ENCODE data around the gene ANAPC7. TPM values are rescaled to one million over a fixed set of nuclear protein-coding genes. Genes with fewer than 3 reads are reported as not detected.

The ANAPC7 gene
- total RNA-seq, 4 donors from 2014 or later = 31.6 to 66.0 (median 50.7) TPM

DNA sequence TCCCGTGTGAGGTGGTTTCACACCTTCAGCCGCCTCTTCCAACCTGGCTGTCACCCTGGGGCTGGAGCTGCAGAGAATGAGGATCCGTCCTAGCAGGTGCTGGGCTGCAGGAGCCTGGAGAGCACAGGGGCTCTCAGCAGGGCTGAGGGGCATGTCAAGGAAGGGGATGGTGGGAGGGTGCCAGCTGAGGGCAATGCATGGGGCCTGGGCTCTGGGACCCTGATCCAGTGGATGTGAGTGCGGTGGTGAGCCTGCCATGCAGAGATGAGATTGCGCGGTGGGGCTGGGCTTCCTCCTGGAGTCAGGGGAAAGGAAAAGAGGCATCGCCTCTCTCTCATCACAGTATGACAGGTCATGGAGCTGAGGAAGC, 31.5 kb downstream of the ANAPC7 start:
- no peaks in the 10 kb centered on the region for H3K9me3 ChIP-seq
- DNase-seq = peak in 1 of 3 donors; percentile 42
- H3K4me1 ChIP-seq = peaks cover 0 to 17% (median 12%) of the 10 kb centered on the region in 4 donors
- H3K4me3 ChIP-seq = no peak overlapping the region
- peaks cover 0 to 44% (median 0%) of the 10 kb centered on the region in 3 donors for H3K36me3 ChIP-seq
- no peaks in the 10 kb centered on the region for H3K27me3 ChIP-seq
- TF ChIP-seq POLR2A (IDR thresholded peaks at IDR 0.05) = no peak
- TF ChIP-seq, protein P1, sequence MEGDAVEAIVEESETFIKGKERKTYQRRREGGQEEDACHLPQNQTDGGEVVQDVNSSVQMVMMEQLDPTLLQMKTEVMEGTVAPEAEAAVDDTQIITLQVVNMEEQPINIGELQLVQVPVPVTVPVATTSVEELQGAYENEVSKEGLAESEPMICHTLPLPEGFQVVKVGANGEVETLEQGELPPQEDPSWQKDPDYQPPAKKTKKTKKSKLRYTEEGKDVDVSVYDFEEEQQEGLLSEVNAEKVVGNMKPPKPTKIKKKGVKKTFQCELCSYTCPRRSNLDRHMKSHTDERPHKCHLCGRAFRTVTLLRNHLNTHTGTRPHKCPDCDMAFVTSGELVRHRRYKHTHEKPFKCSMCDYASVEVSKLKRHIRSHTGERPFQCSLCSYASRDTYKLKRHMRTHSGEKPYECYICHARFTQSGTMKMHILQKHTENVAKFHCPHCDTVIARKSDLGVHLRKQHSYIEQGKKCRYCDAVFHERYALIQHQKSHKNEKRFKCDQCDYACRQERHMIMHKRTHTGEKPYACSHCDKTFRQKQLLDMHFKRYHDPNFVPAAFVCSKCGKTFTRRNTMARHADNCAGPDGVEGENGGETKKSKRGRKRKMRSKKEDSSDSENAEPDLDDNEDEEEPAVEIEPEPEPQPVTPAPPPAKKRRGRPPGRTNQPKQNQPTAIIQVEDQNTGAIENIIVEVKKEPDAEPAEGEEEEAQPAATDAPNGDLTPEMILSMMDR (IDR thresholded peaks at IDR 0.05) = no peak
- H3K27ac ChIP-seq = peak overlapping the region in 1 of 4 donors; percentile 14

DNA sequence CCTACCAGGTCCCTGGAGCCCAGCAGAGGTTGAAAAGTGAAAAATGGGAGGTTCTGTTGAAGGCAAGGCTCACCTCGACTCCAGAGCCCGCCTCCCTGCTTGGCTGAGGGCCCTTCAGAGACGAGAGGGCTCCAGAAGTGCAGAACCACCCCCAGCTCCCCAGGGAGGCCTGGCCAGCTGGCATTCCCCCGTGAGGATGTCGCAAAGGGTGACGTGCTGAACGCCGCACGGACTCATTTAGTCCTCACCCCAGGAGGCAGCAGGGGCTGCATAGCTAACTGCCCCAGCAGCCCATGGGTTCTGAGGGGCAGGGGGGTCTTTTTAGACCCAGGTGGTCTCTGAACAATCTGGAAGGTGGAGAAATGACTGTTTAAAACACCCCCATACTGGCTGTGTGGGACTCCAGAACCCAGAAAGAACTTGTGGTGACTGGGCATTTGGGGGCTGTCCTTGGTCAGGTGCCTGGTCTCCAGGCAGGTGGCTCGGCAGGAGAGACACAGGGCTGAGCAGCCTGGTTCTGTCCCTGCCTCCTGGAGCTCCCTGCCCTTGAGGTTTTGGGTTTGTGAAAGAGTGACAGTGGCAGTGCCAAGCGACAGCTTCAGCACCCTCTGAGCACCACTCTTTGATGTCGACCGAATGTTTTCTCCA, 32.0 kb downstream of the ANAPC7 start:
- Histone ChIP-seq H3K36me3 (peaks cover 0 to 44% (median 0%) of the 10 kb centered on the region in 3 donors), H3K9me3 (no peaks in the 10 kb centered on the region), H3K27ac (peak overlapping the region in 2 of 4 donors; percentile 14 to 46)

DNA sequence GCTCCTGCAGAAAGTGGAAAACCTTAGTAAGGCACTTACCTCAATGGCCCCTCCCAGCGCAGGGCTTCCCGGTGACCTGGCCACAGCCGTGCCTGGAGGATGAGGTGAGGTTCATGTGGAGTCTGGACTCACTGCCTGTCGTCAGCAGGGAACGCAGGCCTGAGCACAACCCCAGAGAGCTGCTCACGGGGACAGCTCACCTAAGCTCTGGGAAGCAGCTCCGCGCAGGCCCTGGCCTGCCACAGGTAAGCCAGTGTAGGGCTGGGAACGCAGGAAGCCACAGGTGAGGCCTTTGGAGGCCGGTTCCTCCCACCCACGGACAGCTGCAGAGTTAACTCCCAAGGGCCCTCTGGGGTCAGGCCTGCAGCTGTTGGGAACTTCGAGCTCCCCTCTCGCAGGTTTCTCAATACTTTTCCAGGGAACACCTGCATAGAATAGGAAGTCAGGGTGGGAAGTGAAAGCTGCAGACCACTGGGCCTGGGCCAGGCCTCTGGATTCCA, 32.7 kb downstream of the ANAPC7 start:
- H3K4me1 ChIP-seq = peaks cover 0 to 17% (median 12%) of the 10 kb centered on the region in 4 donors
- H3K27ac ChIP-seq = peak overlapping the region in 1 of 4 donors; percentile 31
- H3K36me3 ChIP-seq = peaks cover 0 to 39% (median 0%) of the 10 kb centered on the region in 3 donors
- no peaks in the 10 kb centered on the region for H3K9me3 ChIP-seq
- no peaks in the 10 kb centered on the region for H3K27me3 ChIP-seq
- H3K4me3 ChIP-seq = no peak overlapping the region
- TF ChIP-seq, protein P1 (IDR thresholded peaks at IDR 0.05) = no peak
- no peak for TF ChIP-seq POLR2A (IDR thresholded peaks at IDR 0.05)
- DNase-seq = peak in 1 of 3 donors; percentile 45

More for the DNA sequence above, 32.0 kb downstream of the ANAPC7 start:
- H3K4me3 ChIP-seq = no peak overlapping the region
- peak in 2 of 3 donors; percentile 52 to 69 for DNase-seq
- TF ChIP-seq, protein P1 (IDR thresholded peaks at IDR 0.05) = no peak
- no peak for TF ChIP-seq POLR2A (IDR thresholded peaks at IDR 0.05)
- H3K4me1 ChIP-seq = peaks cover 0 to 17% (median 12%) of the 10 kb centered on the region in 4 donors
- H3K27me3 ChIP-seq = no peaks in the 10 kb centered on the region

DNA sequence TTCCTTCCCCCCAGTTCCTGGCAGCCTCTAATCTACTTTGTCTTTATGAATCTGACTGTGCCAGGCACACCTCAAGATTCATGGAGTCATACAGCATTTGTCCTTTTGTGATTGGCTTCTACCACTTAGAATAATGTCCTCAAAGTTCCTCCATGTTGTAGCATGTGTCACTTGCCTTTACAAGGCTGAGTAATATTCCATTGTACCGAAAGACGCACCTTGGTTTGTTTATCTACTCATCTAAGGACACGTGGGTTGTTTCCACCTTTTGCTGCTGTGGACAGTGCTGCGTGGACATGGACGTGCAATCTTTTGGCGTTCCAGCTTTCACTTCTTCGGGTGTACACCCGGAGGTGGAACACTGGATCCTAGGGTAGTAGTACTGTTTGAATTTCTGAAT, 33.5 kb downstream of the ANAPC7 start:
- H3K36me3 ChIP-seq = peaks cover 0 to 31% (median 0%) of the 10 kb centered on the region in 3 donors
- H3K4me1 ChIP-seq = peaks cover 0 to 17% (median 12%) of the 10 kb centered on the region in 4 donors
- DNase-seq = peak in 1 of 3 donors; percentile 38
- no peak overlapping the region for H3K27ac ChIP-seq
- TF ChIP-seq, protein P1 (IDR thresholded peaks at IDR 0.05) = no peak
- no peak for TF ChIP-seq POLR2A (IDR thresholded peaks at IDR 0.05)
- no peaks in the 10 kb centered on the region for H3K9me3 ChIP-seq
- H3K4me3 ChIP-seq = no peak overlapping the region
- no peaks in the 10 kb centered on the region for H3K27me3 ChIP-seq

DNA sequence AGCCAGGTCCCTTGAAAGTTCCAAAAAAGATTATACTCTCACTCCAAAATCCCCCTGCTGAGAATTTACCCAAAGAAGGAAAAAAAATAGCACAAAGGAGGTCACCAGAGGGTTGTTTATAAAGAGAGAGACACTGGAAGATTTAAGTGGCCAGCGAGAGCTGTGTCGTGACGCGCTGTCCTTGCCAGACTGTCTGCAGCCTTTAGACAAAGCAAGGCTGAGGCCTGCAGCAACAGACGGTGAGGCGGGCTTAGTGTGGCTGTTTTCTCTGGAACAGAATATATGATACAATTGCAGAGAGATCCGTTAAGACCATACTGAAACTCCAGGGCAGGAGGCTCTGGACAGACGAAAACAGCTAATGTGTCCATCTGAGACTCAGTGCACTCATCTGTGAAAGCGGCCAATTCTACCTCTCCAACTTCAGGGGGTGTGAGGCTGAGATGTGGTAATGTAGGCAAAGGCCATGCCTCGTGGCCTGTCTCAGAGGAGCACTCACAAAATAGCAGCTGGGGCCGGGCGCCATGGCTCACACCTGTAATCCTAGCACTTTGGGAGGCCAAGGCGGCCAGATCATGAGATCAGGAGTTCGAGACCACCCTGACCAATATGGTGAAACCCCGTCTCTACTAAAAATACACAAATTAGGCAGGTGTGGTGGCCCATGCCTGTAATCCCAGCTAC, 36.2 kb downstream of the ANAPC7 start:
- H3K27me3 ChIP-seq = no peaks in the 10 kb centered on the region
- DNase-seq = peak in 1 of 3 donors; percentile 46

More for the DNA sequence above, 36.2 kb downstream of the ANAPC7 start:
- Histone ChIP-seq H3K4me3 (no peak overlapping the region), H3K9me3 (no peaks in the 10 kb centered on the region), H3K4me1 (peaks cover 0 to 17% (median 12%) of the 10 kb centered on the region in 4 donors), H3K36me3 (peaks cover 0 to 8% (median 0%) of the 10 kb centered on the region in 3 donors), H3K27ac (peak overlapping the region; percentile 55 to 78 (median 64))
- no peak for TF ChIP-seq POLR2A (IDR thresholded peaks at IDR 0.05)
- TF ChIP-seq, protein P1 (IDR thresholded peaks at IDR 0.05) = no peak
